Adrenal gland (tissue), 12 donors: ENCODE data around the gene FLT1. TPM values are rescaled to one million over a fixed set of nuclear protein-coding genes. Genes with fewer than 3 reads are reported as not detected.
A peak's percentile ranks its signal among the peaks of the same experiment; 100 is the strongest.

Source experiments
- DNase-seq, 7 donors: peaks; one replicate each; pipeline ENCODE4 v3.0.0-alpha.2; 2019 to 2020
- H3K27ac ChIP-seq, 5 donors: fragments of 200-600 bp; sonication (generic) in 4 of 5; 1 replicate in 3 of 5; 2 replicates in 2 of 5; pipeline versions ENCODE4 v1.5.1 to v1.8.0; 2016 to 2020; ENCODE audit warnings: mild to moderate bottlenecking in 1 of 5
- H3K27me3 ChIP-seq: fragments of 200-600 bp; 2 replicates; pipeline ENCODE4 v1.8.0; 2021
- H3K36me3 ChIP-seq, 2 donors: fragments of 200-600 bp; replicated peaks in 1 of 2; 1 replicate in 1 of 2; 2 replicates in 1 of 2; pipeline versions ENCODE4 v1.5.1 to v1.8.0; 2018 to 2022
- H3K4me1 ChIP-seq, 2 donors: fragments of 200-600 bp; replicated peaks in 1 of 2; 1 replicate in 1 of 2; 2 replicates in 1 of 2; pipeline versions ENCODE4 v1.5.1 to v1.8.0; 2018 to 2021
- H3K4me3 ChIP-seq, 4 donors: fragments of 200-600 bp; sonication (generic) in 3 of 4; one replicate each; pipeline ENCODE4 v1.5.1; 2016 to 2018
- H3K9me3 ChIP-seq, 3 donors: fragments of 200-600 bp; sonication (generic) in 1 of 3; replicated peaks in 1 of 3; 1 replicate in 2 of 3; 2 replicates in 1 of 3; pipeline versions ENCODE4 v1.5.1 to v1.8.0; 2016 to 2021
- POLR2A ChIP-seq, 2 donors: fragments of 450-650 bp; IDR thresholded peaks; one replicate each; pipeline ENCODE4 v1.6.1; 2017; ENCODE audit warnings: antibody characterized with exemption in 2 of 2, mild to moderate bottlenecking in 2 of 2, moderate library complexity in 1 of 2
- WGBS, 4 donors: extraction: QIAGEN DNeasy Blood & Tissue Kit in 2 of 4; methylation state at CpG; one replicate each; pipeline versions ENCODE4 v1.1.5 to v1.1.7; 2013 to 2017; 5-methylcytosine and 5-hydroxymethylcytosine counted together
- intact Hi-C, 2 donors: fragments of 100-400 bp; cut with DNase I; formaldehyde crosslinking; loops; one replicate each; pipeline versions ENCODE4 v1.14.1 to v1.15.0; 2022 to 2023
- polyA plus RNA-seq, 3 donors: library from polyadenylated mRNA; stranded (reverse); fragments of 200-250 nt in 2 of 3; fragments of 350-450 nt in 1 of 3; fragmentation: Illumina TruSeq in 1 of 3; extraction: RNeasy Lipid Tissue Mini Kit (QIAGEN cat#74804) in 1 of 3; gene quantifications; one replicate each; pipeline ENCODE4 v1.2.3, GENCODE V29; 2013 to 2014
- total RNA-seq, 9 donors: library from RNA; depleted of rRNA in 4 of 9; stranded (reverse); fragments of >200 nt in 4 of 9; fragments of 120-200 nt in 1 of 9; fragmentation: NEBNext Ultra II Directional in 1 of 9; extraction: Animal tissue kit (Norgen Biotek cat#: 25700) in 1 of 9; gene quantifications; one replicate each; pipeline versions ENCODE4 v1.1.0 to v1.2.4, GENCODE V29; 2013 to 2023
- TF ChIP-seq, protein P1 (sequence below), 6 experiments: fragments of 450-650 bp in 4 of 6; fragments of 200-600 bp in 2 of 6; sonication (generic) in 1 of 6; IDR thresholded peaks; 1 replicate in 5 of 6; 2 replicates in 1 of 6; pipeline versions ENCODE4 v1.5.1 to v1.8.0; 2016 to 2021; ENCODE audit warnings: antibody characterized with exemption in 6 of 6, mild to moderate bottlenecking in 2 of 6, moderate library complexity in 1 of 6
- donor health status: healthy with polysubstance abuse.
- donor health status: Bipolar disorder and iron deficiency.
- donor health status: DM: yes; HTN: yes; CAD: no.
- donor health status: DM: no; HTN: no; CAD: no.
- donor health status: DM: no; HTN: no; CAD: no.
- donor health status: DM: yes; HTN: yes; CAD: no.

Gene FLT1
- total and polyA plus RNA-seq, 12 donors: 2.7 to 55.9 (median 24.2) TPM

DNA sequence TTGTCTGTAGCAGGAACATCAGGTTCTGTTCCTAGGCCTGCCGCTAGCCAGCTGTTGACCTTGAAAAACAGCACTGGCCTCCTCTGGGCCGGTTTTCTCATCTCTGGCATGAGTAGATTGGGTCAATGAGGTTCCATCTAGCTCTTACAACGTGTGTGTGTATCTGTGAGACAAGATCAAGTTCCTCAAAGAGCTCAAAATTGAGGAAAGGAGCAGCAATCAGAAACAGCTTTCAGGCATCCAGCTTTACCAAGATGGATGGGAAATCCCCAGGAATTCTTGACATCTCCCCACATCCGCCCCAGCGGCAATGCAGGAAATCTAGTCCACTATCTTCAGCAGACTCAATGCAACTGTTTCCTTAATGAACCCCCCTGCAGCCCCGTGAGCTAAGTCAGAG lies 4.9 kb downstream of the FLT1 start:
- Histone ChIP-seq H3K27ac (peak overlapping the region in 1 of 5 donors; percentile 16), H3K27me3 (peaks cover 45% of the 10 kb centered on the region), H3K36me3 (no peaks in the 10 kb centered on the region), H3K4me1 (peaks cover 13 to 16% of the 10 kb centered on the region in 2 donors), H3K4me3 (no peak overlapping the region), H3K9me3 (no peaks in the 10 kb centered on the region)
- WGBS, 4 donors: 53 to 70% (median 63%) methylated on average over 6 of the region's 6 CpGs
- intact Hi-C loops: no loop called here
- no peak for DNase-seq
- TF ChIP-seq, protein P1, sequence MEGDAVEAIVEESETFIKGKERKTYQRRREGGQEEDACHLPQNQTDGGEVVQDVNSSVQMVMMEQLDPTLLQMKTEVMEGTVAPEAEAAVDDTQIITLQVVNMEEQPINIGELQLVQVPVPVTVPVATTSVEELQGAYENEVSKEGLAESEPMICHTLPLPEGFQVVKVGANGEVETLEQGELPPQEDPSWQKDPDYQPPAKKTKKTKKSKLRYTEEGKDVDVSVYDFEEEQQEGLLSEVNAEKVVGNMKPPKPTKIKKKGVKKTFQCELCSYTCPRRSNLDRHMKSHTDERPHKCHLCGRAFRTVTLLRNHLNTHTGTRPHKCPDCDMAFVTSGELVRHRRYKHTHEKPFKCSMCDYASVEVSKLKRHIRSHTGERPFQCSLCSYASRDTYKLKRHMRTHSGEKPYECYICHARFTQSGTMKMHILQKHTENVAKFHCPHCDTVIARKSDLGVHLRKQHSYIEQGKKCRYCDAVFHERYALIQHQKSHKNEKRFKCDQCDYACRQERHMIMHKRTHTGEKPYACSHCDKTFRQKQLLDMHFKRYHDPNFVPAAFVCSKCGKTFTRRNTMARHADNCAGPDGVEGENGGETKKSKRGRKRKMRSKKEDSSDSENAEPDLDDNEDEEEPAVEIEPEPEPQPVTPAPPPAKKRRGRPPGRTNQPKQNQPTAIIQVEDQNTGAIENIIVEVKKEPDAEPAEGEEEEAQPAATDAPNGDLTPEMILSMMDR (IDR thresholded peaks at IDR 0.05): no peak
- TF ChIP-seq POLR2A (IDR thresholded peaks at IDR 0.05): no peak

DNA sequence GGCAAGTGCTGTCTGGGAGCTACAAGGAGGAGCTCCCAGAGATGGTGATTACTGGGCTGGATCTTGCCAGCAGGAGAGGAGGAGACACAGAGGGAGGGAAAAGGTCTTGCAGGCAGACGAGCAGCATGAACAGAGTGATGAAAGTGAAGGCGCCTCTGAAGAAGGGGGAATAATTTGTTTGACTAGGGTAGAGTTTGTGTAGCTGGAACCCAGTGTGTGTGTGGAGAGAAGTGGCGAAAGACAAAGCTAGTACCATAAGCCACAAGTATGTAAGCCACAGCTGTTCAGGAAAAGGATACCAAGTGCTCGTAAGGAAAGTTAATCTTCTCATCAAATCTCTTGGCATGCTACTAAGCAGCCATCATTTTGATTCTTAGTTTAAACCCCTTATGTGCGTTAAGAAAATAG lies 5.4 kb downstream of the FLT1 start:
- Histone ChIP-seq H3K4me1 (peaks cover 7 to 11% of the 10 kb centered on the region in 2 donors), H3K4me3 (no peak overlapping the region), H3K27ac (no peak overlapping the region), H3K9me3 (no peaks in the 10 kb centered on the region), H3K36me3 (no peaks in the 10 kb centered on the region), H3K27me3 (peaks cover 39% of the 10 kb centered on the region)
- intact Hi-C loops: no loop called here
- no peak for DNase-seq
- TF ChIP-seq, protein P1 (IDR thresholded peaks at IDR 0.05): no peak
- TF ChIP-seq POLR2A (IDR thresholded peaks at IDR 0.05): no peak
- WGBS, 4 donors: 39 to 69% (median 62%) methylated on average over 5 of the region's 5 CpGs

DNA sequence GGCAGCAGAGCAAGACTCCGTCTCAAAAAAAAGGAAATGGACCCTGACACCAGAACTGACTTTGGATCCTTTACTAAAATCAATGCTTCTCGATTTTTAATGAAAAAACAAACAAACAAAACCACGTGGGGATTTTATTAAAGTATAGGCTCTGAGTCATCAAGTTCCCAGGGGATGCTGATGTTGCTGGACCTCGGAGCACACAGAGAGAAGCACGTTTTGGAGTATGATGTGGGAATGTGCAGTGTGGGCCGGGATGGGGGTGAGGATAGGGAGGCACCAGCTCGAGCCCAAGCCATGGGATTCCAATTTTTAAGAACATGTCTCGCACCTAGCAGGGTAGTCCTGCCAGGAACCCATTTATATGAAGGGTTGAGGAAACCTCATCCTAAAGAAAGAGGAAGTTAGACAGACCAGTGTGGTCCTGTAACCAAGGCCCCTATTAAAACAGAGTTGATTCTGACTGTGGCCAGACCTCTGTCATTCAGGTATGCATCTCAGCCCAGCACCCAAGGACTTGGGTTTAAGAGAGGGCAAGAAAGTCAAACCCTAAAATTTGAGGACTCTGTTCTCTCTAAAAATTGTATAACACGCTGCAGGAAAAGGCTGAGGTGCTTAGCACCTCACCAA lies 6.4 kb downstream of the FLT1 start:
- H3K27ac ChIP-seq: no peak overlapping the region
- H3K27me3 ChIP-seq: peaks cover 29% of the 10 kb centered on the region
- intact Hi-C loops: no loop called here
- no peaks in the 10 kb centered on the region for H3K9me3 ChIP-seq
- no peak for DNase-seq
- no peaks in the 10 kb centered on the region for H3K36me3 ChIP-seq
- H3K4me1 ChIP-seq: peaks cover 4 to 7% of the 10 kb centered on the region in 2 donors
- TF ChIP-seq POLR2A (IDR thresholded peaks at IDR 0.05): no peak
- TF ChIP-seq, protein P1 (IDR thresholded peaks at IDR 0.05): no peak
- H3K4me3 ChIP-seq: no peak overlapping the region
- WGBS, 4 donors: 68 to 74% (median 69%) methylated on average over 9 of the region's 9 CpGs

DNA sequence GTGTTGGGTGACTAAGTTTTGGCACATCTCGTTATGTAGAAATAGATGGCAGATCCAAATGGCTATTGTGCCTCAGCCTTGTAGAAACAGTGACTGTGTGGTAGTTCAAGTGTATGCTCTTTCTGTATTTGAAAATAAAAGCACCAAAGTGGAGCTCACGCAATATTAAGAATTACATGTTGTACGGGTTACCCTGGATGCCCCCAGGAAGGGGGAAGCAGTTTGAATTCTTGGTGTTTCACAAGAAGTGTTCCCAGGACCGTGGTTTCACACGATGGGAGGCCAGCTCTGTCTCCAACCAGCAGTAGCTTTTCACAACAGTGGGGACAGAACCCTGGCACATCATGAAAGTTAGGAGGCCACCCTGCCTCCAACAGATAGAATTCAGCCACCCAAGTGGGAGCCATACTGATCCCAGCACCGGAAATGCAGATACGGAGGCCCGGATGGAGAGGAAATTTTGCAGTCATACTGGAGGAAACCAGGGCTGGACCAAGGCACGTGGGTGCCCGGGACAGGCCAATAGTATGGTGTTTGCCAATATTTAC lies 8.9 kb downstream of the FLT1 start:
- intact Hi-C loops: no loop called here
- Histone ChIP-seq H3K27me3 (peaks cover 7% of the 10 kb centered on the region), H3K36me3 (no peaks in the 10 kb centered on the region), H3K4me3 (no peak overlapping the region), H3K4me1 (peaks cover 4 to 7% of the 10 kb centered on the region in 2 donors), H3K9me3 (no peaks in the 10 kb centered on the region), H3K27ac (no peak overlapping the region)
- no peak for DNase-seq
- 76 to 84% (median 82%) methylated on average over 8 to 10 of the region's 10 CpGs for WGBS, 4 donors
- TF ChIP-seq, protein P1 (IDR thresholded peaks at IDR 0.05): no peak
- TF ChIP-seq POLR2A (IDR thresholded peaks at IDR 0.05): no peak
